Stimulated activated CD4-positive, alpha-beta T cell treated with anti-CD3 and anti-CD28 coated beads, Interleukin-1b, Interleukin-23, amount 100 ng/mL, for 24 hours (primary cell): ENCODE measurements around the gene ATAD2B.
"Not testable (repeated sequence)": the region's sequence is repeated elsewhere in the genome, so short reads cannot be mapped to it uniquely, and the experiment has no call there.

Experiments used
- DNase-seq, 4 experiments: peaks; one replicate each; pipeline ENCODE4 v3.0.0-alpha.2; 2020; ENCODE audit warnings: low read depth in 4 of 4, low spot score in 1 of 4

Gene ATAD2B

GRCh38 chr2:23793476-23793875 lies 133.4 kb downstream of the ATAD2B start:
- DNase-seq: no peak

GRCh38 chr2:23791030-23791429 lies 135.9 kb downstream of the ATAD2B start:
- no peak for DNase-seq

DNA sequence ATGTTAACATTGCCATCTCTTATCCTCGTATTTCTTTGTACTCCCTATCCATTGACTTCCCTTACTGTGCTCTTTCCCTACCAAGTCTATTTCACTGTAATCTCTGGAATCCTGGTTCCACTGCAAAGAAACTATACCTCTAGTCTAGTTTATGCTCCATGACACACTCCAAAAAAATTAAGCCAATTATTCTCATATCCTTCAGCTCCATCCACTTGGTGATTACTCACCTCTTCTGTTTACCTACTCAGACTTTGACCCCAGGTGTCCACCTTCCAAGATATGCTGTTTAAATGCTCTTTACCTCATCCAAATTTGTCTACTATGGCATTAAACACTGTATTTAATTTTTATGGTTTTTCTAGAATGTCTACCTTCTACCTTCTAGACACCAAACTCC lies 137.9 kb downstream of the ATAD2B start:
- no peak for DNase-seq

DNA sequence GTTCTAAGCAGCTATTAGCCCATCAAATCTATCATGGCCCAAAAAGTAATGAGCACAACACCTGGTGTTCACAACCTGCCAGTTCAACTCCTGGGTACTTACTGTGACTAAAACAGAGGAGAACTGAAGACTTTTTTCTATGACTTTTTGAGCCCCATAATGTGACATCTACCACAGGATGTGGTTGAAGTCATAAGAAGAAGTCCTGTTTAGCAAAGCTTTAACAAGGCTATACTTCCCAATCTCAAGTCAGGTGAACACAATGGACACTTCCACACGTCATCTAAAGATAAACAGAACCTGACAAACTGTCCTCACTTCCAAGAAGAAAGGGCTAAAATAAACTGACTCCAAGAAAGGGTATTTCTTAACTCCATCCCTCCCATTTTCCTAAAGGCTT lies 138.8 kb downstream of the ATAD2B start:
- DNase-seq: no peak

GRCh38 chr2:23784971-23785370 lies 142.0 kb downstream of the ATAD2B start:
- DNase-seq: no peak

- DNase-seq: no peak
These were observed 144.3 kb downstream of the ATAD2B start for GRCh38 chr2:23782646-23783045.

- DNase-seq: no peak
These were observed 144.8 kb downstream of the ATAD2B start for GRCh38 chr2:23782126-23782525.

DNA sequence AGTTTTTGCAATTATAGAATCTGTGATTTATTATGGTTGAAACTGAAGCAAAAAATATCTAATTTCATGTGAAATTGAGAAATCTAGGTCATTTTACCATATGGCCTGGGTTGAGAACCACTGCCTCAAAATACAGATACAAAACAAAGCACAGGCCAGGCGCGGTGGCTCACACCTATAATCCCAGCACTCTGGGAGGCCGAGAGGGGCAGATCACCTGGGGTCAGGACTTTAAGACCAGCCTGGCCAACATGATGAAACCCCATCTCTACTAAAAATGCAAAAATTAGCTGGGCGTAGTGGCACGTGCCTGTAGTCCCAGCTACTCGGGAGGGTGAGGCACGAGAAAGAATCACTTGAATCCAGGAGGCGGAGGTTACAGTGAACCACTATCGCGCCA lies 146.5 kb downstream of the ATAD2B start:
- DNase-seq: not testable (repeated sequence)

DNA sequence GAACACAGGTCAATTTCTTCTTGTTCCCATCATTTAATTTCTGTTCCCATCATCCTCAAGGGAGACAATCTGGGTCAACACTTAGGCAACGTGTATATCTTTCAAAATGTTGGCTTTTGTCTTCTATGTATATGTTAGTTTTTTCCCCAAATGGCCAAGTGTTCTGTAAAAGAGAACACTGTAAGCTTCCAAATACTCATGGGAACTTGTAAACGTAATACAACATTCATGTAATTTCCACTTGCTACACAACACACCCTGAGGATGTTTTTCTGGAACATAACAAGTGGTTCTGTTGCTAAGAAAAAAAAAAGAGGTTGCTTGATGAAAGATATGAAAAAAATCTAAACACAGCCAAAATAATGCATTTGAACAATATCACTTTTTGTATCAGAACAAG lies 149.1 kb downstream of the ATAD2B start:
- DNase-seq: no peak

DNA sequence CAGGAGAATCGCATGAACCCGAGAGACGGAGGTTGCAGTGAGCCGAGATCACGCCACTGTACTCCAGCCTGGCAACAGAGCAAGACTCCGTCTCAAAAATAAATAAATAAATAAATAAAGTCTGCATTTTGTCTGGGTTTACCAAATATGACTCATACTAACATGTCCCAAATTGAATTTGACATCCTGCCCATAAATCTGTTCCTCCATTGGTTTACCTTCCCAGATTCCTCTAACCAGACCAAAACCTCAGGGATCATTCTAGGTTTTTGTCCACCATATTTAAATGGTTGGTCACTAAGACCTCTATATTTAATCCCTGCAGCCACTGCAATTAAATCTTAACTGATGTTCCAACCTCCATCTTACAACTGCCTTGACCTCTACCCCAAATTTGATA lies 150.9 kb downstream of the ATAD2B start:
- no peak for DNase-seq

- no peak for DNase-seq
These were observed 154.2 kb downstream of the ATAD2B start for GRCh38 chr2:23772684-23773083.

DNA sequence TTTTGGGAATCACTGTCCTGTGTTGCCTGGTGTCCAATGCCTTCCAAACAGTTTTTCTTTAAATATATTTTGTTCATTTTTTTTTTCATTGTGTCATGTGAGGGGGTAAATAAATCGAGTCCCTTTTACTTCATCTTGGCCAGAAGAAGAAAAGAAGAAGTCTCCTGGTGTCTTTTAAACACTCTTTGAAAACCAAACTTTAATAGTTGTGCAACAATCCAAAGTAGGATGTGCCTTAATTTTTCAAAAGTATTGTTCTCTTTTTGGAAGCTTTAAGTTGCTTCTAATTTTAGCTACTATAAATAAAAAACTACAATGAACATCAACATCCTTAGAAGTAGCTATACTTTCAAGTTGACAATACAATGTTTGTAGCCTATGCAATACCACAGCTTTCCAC lies 154.9 kb downstream of the ATAD2B start:
- no peak for DNase-seq

DNA sequence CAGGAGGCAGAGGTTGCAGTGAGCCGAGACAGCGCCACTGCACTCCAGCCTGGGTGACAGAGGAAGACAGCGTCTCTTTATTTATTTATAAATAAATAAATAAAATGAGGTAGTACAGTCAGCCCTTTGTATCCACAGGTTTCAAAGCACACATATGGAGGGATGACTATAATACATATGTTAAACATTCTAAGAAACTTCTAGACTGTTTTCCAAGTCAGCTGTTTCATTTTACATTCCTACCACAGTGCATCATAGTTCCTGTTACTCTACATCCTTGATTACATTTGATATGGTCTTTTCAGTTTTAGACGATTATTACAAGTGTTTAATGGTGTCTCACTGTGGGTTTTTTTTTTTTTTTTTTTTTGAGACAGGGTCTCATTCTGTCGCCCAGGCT lies 157.6 kb downstream of the ATAD2B start:
- DNase-seq: no peak

DNA sequence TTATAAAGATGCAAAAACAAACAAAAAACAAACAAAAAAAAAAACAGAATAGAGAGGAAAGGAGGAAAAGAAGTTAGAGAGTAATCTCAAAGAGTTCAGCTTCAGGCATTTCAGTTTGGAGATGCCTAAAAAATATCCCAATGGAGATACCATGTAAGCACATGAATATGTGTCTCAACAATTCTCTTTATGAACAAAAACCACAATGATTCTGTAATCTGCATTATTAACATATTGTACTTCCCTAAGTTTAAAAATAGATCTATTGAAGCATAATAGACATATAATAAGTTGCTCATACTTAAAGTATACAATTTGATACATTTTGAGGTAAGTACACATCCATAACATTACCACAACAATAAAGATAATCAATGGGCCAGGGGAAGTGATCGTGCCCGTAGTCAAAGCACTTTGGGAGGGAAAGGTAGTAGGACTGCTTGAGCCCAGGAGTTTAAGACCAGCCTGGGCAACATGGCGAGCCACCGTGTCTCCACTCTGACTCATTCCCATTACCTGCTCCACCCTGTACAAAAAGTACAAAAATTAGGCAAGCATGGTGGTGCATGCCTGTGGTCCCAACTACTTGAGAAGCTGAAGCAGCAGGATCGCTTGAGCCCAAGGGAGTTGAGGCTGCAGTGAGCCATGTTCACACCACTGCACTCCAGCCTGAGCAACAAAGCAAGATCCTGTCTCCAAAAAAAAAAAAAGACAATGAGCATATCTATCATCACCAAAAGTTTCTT lies 158.9 kb downstream of the ATAD2B start:
- no peak for DNase-seq

- no peak for DNase-seq
These were observed 164.8 kb downstream of the ATAD2B start for GRCh38 chr2:23762141-23762540.

- no peak for DNase-seq
These were observed 165.3 kb downstream of the ATAD2B start for GRCh38 chr2:23761638-23762037.

DNA sequence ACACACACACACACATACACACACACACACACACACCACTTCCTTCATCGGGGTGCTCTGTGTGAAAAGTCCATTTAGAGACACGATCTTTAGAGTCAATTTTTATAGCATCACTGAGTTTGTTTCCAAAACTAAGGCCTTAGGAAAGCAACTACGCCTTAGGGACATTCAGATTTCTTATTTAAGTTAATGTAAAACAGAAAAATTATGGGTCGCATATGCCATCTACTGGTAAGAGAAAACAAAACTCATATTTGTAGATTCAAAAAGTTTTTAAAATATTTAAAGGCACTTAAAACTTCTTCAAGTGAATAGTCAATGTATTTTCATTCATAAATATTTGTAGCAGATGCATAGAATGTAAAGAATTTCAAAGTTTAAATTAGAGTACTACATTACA lies 166.2 kb downstream of the ATAD2B start:
- no peak for DNase-seq

- DNase-seq: no peak
These were observed 169.1 kb downstream of the ATAD2B start for GRCh38 chr2:23757686-23758433.

- no peak for DNase-seq
These were observed 170.2 kb downstream of the ATAD2B start for GRCh38 chr2:23756593-23757292.

DNA sequence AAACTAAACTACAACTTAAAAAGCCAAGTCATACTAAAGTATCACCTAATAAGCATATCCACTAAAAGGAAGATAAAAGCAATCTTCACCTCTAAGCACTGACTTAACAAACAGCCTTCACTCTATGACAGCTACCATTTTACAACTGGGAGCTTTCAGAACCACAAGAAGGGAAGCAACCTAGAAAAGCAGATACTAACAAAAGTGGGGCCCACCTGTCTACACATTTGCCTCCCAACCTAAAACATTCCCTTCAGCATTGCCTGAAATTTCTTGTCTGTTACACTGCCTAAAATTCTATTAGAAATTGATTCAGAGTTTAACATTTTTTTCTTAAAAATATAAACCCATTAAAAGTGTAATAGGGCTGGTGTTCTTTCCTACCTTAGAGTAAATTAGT lies 172.0 kb downstream of the ATAD2B start:
- no peak for DNase-seq

DNA sequence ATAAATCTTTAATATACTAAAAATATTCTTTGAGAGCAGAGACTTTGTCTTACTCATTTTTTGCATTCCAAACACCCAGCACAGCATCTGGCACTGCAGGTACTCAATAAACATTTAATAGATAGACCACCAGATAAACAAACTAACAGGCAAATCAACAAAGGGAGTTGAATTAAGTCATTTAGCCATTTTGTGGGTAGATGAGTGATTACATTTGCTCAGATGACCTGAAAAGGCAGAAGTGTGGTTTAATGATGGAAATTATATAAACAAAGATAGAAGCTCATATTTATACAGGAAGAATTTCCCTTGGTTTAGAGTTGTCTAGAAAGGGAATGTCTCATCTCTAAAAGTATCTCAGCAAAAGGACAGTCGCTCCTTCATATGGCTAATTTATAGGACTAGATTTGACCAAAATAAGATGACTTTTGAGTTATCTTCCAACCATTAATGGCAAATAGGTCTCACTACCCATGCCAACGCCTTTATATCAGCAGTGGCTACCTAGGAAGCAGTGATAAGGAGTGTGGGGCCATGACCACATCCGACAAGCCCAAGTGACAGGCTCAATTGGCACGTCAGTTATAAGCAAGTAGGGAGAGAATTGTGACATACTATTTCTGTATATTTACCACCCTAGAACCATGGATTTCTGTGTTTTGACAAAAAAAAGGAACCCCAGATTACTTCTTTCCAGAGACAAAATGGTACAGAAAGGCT lies 173.5 kb downstream of the ATAD2B start:
- no peak for DNase-seq
